ENCODE measurements around the gene NUBPL. TPM values are rescaled to one million over a fixed set of nuclear protein-coding genes. Genes with fewer than 3 reads are reported as not detected.

NUBPL gene
- polyA plus RNA-seq, 1 of the 3 experiments (the other 2 are of a cell fraction) = 4.0 TPM

DNA sequence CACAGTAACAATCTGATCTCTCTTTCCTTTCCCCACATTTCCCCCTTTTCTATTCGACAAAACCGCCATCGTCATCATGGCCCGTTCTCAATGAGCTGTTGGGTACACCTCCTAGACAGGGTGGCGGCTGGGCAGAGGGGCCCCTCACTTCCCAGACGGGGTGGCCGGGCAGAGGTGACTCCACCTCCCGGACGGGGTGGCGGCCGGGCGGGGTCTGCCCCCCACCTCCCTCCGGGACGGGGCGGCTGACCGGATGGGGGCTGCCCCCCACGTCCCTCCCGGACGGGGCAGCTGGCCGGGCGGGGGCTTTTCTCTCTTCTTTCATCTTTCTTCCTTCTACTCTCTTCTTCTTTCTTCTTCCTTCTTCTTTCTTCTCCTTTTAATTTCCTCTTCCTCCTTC, 1.3 kb upstream of the NUBPL start (continued):
- TF ChIP-seq, protein P1, sequence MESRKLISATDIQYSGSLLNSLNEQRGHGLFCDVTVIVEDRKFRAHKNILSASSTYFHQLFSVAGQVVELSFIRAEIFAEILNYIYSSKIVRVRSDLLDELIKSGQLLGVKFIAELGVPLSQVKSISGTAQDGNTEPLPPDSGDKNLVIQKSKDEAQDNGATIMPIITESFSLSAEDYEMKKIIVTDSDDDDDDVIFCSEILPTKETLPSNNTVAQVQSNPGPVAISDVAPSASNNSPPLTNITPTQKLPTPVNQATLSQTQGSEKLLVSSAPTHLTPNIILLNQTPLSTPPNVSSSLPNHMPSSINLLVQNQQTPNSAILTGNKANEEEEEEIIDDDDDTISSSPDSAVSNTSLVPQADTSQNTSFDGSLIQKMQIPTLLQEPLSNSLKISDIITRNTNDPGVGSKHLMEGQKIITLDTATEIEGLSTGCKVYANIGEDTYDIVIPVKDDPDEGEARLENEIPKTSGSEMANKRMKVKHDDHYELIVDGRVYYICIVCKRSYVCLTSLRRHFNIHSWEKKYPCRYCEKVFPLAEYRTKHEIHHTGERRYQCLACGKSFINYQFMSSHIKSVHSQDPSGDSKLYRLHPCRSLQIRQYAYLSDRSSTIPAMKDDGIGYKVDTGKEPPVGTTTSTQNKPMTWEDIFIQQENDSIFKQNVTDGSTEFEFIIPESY (IDR thresholded peaks at IDR 0.05; ENCODE audit: borderline replicate concordance, low read depth) = no peak
- TF ChIP-seq MEF2A (IDR thresholded peaks at IDR 0.05; ENCODE audit: borderline replicate concordance, low read depth) = no peak

DNA sequence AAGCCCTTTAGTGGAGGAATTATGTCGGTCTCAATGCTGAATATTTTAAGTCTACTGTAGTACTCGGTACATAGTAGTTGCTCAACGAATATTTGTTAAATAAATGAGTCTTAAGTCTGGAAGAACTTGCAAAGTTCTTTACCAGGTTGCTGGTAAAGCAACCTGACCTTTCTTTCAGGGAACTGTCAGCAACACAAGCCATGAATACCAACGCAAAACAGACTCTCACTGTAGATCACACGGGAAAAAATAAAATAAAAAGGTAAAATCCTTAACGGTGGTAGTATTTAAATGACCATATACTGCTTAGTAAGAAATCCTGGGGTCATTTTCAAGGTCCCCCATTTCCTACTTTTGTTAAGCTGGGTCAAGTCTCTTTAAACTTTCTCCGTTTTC, 447 bp upstream of the NUBPL start:
- H3K27ac ChIP-seq (ENCODE audit: low read depth in 2 of 2, low read length in 1 of 2) = peak overlapping the region; percentile 69 to 94
- no peaks in the 10 kb centered on the region; a peak in 1 of 4 replicates for H3K4me1 ChIP-seq (ENCODE audit: control insufficient read depth in 1 of 2, insufficient read depth in 2 of 2, low read depth in 1 of 2, low read length in 1 of 2)
- ChIA-PET POLR2A (no interaction called here), CTCF (interaction anchor here (0.8 kb wide), 1 partner anchor 226 kb away, joined by 3 read pairs; no protein-coding TSS in a partner anchor)
- no peaks in the 10 kb centered on the region for H3F3A ChIP-seq (replicated peaks; ENCODE audit: insufficient read depth)
- H3K36me3 ChIP-seq (replicated peaks in 1 of 2; ENCODE audit: control insufficient read depth in 1 of 2, insufficient read depth in 2 of 2, low read length in 1 of 2) = peaks cover 4 to 6% of the 10 kb centered on the region in 2 experiments
- H3K9me3 ChIP-seq = no peaks in the 10 kb centered on the region
- H3K79me2 ChIP-seq (ENCODE audit: insufficient read depth) = peaks cover 8% of the 10 kb centered on the region
- H3K4me2 ChIP-seq = peak overlapping the region; percentile 77
- peak overlapping the region; percentile 86 for H3K9ac ChIP-seq
- TF ChIP-seq FOXJ3 (CRISPR knock-in tag; IDR thresholded peaks at IDR 0.05) = no peak
- TF ChIP-seq JUND (IDR thresholded peaks at IDR 0.05) = no peak
- TF ChIP-seq POLR2AphosphoS5 (IDR thresholded peaks at IDR 0.05; ENCODE audit: low read depth, low read length) = no peak
- TF ChIP-seq ELF1 (IDR thresholded peaks at IDR 0.05) = no peak
- no peak for TF ChIP-seq TAF1 (IDR thresholded peaks at IDR 0.05; ENCODE audit: borderline replicate concordance, low read depth, low read length)
- no peak for TF ChIP-seq SIN3A (IDR thresholded peaks at IDR 0.05; ENCODE audit: borderline replicate concordance, low read depth, low read length)
- TF ChIP-seq, protein P1 (IDR thresholded peaks at IDR 0.05; ENCODE audit: borderline replicate concordance, low read depth) = no peak
- TF ChIP-seq, protein P2, sequence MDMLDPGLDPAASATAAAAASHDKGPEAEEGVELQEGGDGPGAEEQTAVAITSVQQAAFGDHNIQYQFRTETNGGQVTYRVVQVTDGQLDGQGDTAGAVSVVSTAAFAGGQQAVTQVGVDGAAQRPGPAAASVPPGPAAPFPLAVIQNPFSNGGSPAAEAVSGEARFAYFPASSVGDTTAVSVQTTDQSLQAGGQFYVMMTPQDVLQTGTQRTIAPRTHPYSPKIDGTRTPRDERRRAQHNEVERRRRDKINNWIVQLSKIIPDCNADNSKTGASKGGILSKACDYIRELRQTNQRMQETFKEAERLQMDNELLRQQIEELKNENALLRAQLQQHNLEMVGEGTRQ (IDR thresholded peaks at IDR 0.05; ENCODE audit: borderline replicate concordance, low read depth, low read length) = no peak
- TF ChIP-seq RAD21 (IDR thresholded peaks at IDR 0.05; ENCODE audit: low read length) = no peak
- TF ChIP-seq GATA2 (CRISPR knock-in tag; IDR thresholded peaks at IDR 0.05) = no peak
- TF ChIP-seq, protein P3, sequence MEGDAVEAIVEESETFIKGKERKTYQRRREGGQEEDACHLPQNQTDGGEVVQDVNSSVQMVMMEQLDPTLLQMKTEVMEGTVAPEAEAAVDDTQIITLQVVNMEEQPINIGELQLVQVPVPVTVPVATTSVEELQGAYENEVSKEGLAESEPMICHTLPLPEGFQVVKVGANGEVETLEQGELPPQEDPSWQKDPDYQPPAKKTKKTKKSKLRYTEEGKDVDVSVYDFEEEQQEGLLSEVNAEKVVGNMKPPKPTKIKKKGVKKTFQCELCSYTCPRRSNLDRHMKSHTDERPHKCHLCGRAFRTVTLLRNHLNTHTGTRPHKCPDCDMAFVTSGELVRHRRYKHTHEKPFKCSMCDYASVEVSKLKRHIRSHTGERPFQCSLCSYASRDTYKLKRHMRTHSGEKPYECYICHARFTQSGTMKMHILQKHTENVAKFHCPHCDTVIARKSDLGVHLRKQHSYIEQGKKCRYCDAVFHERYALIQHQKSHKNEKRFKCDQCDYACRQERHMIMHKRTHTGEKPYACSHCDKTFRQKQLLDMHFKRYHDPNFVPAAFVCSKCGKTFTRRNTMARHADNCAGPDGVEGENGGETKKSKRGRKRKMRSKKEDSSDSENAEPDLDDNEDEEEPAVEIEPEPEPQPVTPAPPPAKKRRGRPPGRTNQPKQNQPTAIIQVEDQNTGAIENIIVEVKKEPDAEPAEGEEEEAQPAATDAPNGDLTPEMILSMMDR (IDR thresholded peaks at IDR 0.05) = no peak
- no peak for TF ChIP-seq GABPA (IDR thresholded peaks at IDR 0.05; ENCODE audit: low read depth)
- H3K9me2 ChIP-seq = no peaks in the 10 kb centered on the region
- WGBS (ENCODE audit: low lambda C conversion rate) = 20% methylated on average over 7 of the region's 7 CpGs
- H3K4me3 ChIP-seq (ENCODE audit: low read depth in 2 of 2, low read length in 1 of 2) = peak overlapping the region; percentile 84 to 96
- H3K27me3 ChIP-seq (ENCODE audit: insufficient read depth) = no peaks in the 10 kb centered on the region
- peak overlapping the region; percentile 99 for H2AFZ ChIP-seq (ENCODE audit: low read depth)
- DNase-seq = no peak
- H4K20me1 ChIP-seq (ENCODE audit: insufficient read depth) = no peaks in the 10 kb centered on the region
